Ovary (tissue), 3 donors: Measurements from ENCODE around the gene PPCDC.

Source experiments
- CTCF ChIP-seq, 3 donors: fragments of 450-650 bp in 2 of 3; fragments of 200-600 bp in 1 of 3; IDR thresholded peaks; one replicate each; pipeline versions ENCODE4 v1.5.1 to v1.8.0; 2016 to 2022; ENCODE audit warnings: antibody characterized with exemption in 3 of 3, mild to moderate bottlenecking in 1 of 3
- EP300 ChIP-seq: sonication (generic); formaldehyde crosslinking; IDR thresholded peaks from one replicate; pipeline ENCODE4 v1.6.1; 2017; ENCODE audit warnings: antibody characterized with exemption
- POLR2A ChIP-seq: fragments of 450-650 bp; IDR thresholded peaks from one replicate; pipeline ENCODE4 v1.6.1; 2017; ENCODE audit warnings: antibody characterized with exemption, mild to moderate bottlenecking, moderate library complexity
- donor health status: DM: no; HTN: no; CAD: no.

GRCh38 chr15:75029378-75030022 is 6.1 kb downstream of the PPCDC start:
- TF ChIP-seq CTCF (IDR thresholded peaks at IDR 0.05): peak; percentile 91 to 98 (median 97)
- peak; percentile 23 for TF ChIP-seq POLR2A
- TF ChIP-seq EP300: no peak
